PFSK-1 (cell line): Measurements from ENCODE around the gene CDYL.

Source experiments
- FOXP2 ChIP-seq: optimal IDR thresholded peaks from 2 replicates; pipeline ENCODE3; 2011; ENCODE audit warnings: borderline replicate concordance, control low read depth, inconsistent platforms; ENCODE audit not compliant: insufficient read depth; ENCODE audit errors: extremely low read length, extremely low read depth
- POLR2AphosphoS5 ChIP-seq: IDR thresholded peaks from 2 replicates; pipeline ENCODE4 v1.6.1; 2012; ENCODE audit warnings: low read depth, mild to moderate bottlenecking, control low read depth, low read length, moderate library complexity
- SIN3A ChIP-seq: IDR thresholded peaks from 2 replicates; pipeline ENCODE4 v1.6.1; 2012; ENCODE audit warnings: mild to moderate bottlenecking, low read length, moderate library complexity, borderline replicate concordance; ENCODE audit not compliant: insufficient read depth
- TAF1 ChIP-seq: IDR thresholded peaks from 2 replicates; pipeline ENCODE4 v1.6.1; 2012; ENCODE audit warnings: low read length, control low read depth, borderline replicate concordance; ENCODE audit not compliant: insufficient read depth
- TF ChIP-seq, protein P1 (sequence below), 2 experiments: IDR thresholded peaks; 2 replicates each; pipeline versions ENCODE4 v1.6.1 to v1.8.0; 2011 to 2012; ENCODE audit warnings: low read depth in 2 of 2, low read length in 2 of 2, control low read depth in 1 of 2, inconsistent platforms in 1 of 2, mild to moderate bottlenecking in 1 of 2, moderate library complexity in 1 of 2; ENCODE audit not compliant: insufficient read depth in 1 of 2

Gene CDYL

DNA sequence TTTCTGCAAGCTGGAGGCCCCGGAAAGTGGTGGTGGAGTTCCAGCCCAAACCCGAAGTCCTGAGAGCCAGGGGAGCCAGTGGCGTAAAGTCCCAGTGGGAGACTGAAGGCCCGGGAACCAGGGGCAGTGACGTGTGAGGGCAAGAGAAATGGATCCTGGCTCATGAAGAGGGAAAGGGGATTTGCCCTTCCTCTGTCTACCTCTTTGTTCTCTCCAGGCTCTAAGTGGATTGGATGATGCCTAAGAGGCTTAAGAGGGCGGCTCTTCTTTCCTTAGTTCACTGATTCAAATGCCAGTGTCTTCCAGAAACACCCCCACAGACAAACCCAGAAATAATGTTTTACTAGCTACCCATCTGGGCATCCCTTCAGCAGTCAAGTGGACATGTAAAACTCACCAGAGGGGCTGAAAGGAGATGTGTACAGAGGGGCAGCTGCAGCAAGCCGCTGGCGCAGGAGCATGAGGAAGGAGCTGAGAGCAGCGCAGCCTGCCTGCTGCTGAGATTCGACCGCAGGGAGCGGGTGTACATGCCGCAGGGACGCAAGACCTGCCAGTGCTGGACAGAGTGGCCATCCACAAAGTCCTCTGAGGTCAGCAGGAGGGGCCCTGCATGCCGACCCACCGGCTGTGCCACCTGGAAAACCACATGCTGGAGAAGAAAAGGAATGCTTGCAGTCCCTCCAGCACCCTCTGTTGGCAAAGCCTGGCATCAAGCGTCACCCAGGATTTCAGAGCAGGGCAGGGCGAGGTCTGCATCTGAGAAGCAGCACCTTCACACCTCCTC is 29.5 kb downstream of the CDYL start:
- TF ChIP-seq, protein P1, sequence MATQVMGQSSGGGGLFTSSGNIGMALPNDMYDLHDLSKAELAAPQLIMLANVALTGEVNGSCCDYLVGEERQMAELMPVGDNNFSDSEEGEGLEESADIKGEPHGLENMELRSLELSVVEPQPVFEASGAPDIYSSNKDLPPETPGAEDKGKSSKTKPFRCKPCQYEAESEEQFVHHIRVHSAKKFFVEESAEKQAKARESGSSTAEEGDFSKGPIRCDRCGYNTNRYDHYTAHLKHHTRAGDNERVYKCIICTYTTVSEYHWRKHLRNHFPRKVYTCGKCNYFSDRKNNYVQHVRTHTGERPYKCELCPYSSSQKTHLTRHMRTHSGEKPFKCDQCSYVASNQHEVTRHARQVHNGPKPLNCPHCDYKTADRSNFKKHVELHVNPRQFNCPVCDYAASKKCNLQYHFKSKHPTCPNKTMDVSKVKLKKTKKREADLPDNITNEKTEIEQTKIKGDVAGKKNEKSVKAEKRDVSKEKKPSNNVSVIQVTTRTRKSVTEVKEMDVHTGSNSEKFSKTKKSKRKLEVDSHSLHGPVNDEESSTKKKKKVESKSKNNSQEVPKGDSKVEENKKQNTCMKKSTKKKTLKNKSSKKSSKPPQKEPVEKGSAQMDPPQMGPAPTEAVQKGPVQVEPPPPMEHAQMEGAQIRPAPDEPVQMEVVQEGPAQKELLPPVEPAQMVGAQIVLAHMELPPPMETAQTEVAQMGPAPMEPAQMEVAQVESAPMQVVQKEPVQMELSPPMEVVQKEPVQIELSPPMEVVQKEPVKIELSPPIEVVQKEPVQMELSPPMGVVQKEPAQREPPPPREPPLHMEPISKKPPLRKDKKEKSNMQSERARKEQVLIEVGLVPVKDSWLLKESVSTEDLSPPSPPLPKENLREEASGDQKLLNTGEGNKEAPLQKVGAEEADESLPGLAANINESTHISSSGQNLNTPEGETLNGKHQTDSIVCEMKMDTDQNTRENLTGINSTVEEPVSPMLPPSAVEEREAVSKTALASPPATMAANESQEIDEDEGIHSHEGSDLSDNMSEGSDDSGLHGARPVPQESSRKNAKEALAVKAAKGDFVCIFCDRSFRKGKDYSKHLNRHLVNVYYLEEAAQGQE (IDR thresholded peaks at IDR 0.05; ENCODE audit: insufficient read depth in 1 of 2, low read depth in 2 of 2, low read length in 2 of 2) = peak in 1 of 2 experiments; percentile 38; a peak in 1 of 4 replicates
- no peak for TF ChIP-seq SIN3A
- no peak for TF ChIP-seq POLR2AphosphoS5
- no peak for TF ChIP-seq TAF1

DNA sequence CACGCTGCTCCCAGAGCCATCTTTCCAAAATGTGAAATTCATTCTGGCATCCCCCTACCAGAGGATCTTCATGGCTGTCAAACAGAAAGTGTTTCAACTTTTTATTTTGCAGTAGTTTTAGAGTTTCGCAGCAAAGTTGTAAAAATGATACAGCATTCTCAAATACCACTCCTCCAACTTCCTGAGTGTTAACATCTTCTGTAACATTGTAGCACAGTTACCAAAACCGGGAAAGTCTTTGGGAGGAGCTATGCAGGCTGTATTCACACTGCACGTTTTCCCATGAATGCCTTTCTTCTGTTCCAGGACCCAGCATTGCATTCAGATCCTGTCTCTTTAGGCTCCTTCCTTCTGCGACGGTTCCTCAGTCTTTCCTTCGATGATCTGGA is 30.1 kb downstream of the CDYL start:
- TF ChIP-seq POLR2AphosphoS5 (no peak), SIN3A (no peak), FOXP2 (no peak), TAF1 (no peak)
- TF ChIP-seq, protein P1 (IDR thresholded peaks at IDR 0.05; ENCODE audit: insufficient read depth in 1 of 2, low read depth in 2 of 2, low read length in 2 of 2) = no peak

DNA sequence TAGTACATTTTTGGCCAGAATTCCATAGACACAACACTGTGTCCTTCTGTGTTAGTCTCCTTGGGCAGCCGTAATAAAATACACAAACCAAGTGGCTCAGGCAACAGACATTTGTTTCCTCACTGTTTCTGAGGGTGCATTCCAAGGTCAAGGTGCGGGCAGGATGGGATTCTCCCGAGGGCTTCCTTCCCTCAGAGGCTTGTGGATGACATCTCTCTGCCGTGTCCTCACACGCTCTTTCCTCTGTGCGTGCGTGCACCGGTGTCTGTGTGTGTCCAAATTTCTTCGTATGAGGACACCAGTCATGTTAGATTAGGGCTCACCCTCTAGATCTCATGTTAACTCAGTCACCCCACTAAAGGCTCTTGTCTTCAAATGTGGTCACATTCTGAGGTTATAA is 30.6 kb downstream of the CDYL start:
- TF ChIP-seq SIN3A = no peak
- no peak for TF ChIP-seq TAF1
- TF ChIP-seq, protein P1 (IDR thresholded peaks at IDR 0.05; ENCODE audit: insufficient read depth in 1 of 2, low read depth in 2 of 2, low read length in 2 of 2) = no peak
- no peak for TF ChIP-seq POLR2AphosphoS5
- TF ChIP-seq FOXP2 = no peak

DNA sequence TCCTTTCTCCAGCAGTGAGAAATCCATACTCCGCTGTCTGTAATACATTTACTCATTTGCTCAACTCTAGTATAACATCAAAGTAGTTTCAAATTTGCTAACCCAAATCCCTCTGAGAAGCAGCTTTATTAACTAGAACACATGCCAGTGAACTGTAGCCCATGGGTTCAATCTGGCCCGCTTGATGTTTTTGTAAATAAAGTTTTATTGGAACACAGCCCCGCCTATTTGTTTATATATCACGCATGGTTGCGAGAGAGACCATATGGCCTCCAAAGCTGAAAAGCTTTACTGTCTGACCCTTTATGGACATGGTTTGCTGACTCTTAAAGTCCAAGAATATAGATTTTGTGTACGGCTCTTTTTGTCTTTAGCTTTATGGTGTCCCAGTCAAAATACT is 32.2 kb downstream of the CDYL start:
- TF ChIP-seq, protein P1 (IDR thresholded peaks at IDR 0.05; ENCODE audit: insufficient read depth in 1 of 2, low read depth in 2 of 2, low read length in 2 of 2) = no peak
- TF ChIP-seq SIN3A (no peak), TAF1 (no peak), FOXP2 (no peak), POLR2AphosphoS5 (no peak)
